Glomerular visceral epithelial cell (primary cell): ENCODE measurements around the gene PLAGL2.
"Not testable (repeated sequence)": the region's sequence is repeated elsewhere in the genome, so short reads cannot be mapped to it uniquely, and the experiment has no call there.

Experiments
- DNase-seq: peaks from one replicate; pipeline ENCODE4 v3.0.0-alpha.2; 2016; ENCODE audit errors: extremely low spot score

PLAGL2 gene

GRCh38 chr20:32204205-32205109, 3.1 kb downstream of the PLAGL2 start:
- no peak for DNase-seq

DNA sequence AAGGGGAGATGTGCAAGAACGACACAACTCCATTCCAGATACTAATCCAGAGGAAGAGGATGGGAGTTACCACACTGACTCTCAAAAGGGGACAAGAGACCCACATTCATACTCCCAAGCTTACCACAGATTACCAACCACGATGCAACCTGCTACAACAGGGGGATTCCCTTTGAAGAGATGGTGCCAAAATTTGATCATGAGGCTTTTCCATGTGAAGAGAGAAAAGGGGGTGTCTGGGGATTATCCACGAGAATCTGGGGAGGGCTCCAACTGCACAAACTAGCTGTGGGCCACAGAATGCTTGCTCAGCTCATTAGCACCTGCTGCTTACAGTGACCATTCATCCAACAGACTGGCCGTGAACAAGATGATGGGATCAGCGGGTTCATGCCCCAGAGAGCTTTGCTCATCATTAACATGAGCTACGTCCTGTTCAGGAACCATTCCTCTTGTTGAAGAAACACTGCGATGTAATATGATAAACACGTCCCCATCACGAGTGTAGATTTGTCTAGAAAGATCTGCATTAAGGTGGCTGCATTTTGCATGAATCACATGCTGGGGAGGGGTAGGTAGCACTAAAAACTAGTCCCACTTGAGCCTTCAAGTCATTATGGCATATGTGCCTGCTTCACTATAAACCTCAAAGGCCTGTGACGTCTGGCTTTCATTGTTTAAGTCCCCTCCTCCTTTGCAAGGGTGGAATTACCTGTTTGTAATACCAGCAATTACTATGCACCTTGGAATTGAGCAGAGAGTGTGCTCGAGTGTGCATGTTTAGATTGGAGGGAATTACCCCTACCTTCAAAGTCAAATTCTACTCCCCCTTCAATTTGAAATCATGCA, 4.0 kb downstream of the PLAGL2 start:
- no peak for DNase-seq

DNA sequence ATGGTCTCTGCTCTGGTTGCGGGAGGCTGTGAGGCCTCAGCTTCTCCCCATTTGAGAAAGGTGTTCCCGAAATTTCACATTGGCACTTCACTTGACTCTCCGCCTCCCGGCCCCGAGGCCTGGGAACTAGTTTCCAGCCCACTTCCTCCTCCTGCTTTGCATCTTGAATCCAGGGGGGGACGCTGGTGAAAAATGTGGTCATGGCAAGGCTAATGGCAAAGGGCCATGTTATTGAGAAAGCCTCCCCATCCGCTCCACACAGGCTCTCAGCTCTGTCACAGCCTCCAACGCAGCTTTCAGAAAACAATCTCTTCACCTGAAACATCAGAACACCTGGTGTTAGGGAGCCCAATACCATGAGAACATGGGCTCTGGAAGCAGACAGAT, 5.6 kb downstream of the PLAGL2 start:
- no peak for DNase-seq

- DNase-seq: peak; percentile 51
Observed at GRCh38 chr20:32201296-32201976, 6.1 kb downstream of the PLAGL2 start.

DNA sequence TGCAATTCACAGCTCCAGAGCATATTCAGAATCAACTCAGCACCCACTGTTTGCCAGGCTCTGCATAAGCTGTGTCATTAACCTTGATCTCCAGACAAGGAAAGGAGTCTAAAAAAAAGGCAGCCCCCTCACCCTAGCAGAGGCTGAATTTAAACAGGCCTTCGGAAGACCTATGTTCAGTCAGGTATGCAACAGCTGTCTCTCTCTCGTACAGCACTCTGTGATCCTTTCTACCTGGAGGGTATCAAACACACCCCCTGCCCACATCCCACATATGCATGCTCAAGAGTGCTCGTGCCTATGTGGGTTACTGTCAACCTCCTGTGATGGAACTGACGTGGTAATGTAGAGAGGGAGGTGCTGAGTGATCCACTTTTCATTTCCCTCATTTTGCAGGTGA, 8.5 kb downstream of the PLAGL2 start:
- DNase-seq: no peak

DNA sequence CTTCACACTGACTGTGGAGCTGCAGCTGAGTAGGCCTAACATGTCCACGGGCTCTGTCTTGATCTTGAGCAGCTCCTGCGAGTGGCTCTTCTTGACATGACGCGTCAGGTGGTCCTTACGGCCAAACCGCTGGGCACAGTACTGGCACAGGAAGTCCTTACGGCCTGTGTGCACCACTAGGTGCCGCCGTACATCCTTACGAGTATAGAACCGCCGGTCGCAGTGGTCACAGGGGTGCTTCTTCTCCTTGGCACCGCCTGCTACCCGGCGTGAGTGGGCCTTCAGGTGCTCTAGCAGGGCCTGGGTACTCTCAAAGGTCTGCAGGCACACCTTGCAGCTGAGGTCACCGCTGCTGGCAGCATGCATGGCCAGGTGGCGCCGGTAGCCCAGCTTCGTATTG, 10.4 kb downstream of the PLAGL2 start:
- not testable (repeated sequence) for DNase-seq

DNA sequence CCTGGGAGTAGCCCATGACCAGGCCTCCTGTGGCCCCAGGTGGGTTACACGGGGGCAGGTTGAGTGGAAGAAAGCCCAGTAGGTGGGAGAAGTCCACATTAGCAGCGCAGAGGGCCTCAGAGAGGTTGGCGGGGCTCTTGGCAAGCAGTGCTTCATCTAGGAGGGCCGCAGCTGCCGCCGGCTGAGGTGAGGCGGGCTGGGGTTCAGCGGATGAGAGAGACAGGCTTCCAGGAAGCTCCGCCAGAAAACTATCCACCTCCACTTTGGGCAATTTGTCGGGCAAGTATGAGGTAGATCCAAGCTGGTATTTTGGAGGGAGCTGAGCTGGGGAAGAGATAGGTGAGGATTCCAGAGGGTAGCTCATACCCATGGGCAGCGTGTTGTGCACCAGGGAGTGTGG, 10.9 kb downstream of the PLAGL2 start:
- DNase-seq: not testable (repeated sequence)

DNA sequence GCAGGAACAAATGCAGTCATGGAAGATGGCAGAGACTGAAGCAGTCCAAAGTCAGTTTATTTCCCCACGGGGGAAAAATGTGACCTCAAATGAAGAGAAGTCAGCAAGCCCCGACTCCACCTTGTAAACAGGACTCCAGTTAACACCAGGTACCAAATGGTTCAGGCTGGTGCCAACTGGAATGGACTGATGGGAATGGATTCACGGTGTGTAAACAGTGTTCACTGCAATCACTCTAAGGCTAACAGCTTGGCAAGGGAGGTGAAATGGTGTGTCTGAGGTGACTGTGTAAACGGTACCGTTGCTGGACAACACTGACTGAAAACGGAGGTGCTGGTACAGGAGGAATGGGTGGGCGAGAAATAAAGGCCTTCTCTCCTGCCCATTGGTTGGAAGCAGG, 12.0 kb downstream of the PLAGL2 start:
- DNase-seq: no peak

- no peak for DNase-seq
Observed at GRCh38 chr20:32193996-32194395, 13.5 kb downstream of the PLAGL2 start.

DNA sequence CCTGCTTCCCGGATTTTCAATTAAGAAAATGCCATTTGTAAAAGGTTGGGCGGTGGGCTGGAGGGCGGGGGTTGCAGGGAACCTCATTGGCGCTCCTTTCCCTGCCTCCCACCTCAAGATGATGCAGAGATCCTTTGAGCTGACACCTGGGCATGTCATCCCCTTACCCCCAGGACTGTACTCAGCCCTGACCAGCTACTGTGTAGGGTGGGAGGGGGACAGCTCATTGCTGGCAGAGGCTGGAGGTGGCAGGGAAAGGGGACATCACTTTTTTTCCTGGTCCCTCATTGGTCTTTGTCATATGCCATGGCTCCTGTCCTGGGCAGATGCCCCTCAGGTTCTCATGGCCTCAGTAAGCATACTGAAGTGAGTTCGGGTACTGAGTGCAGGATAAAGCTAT, 14.2 kb downstream of the PLAGL2 start:
- DNase-seq: not testable (repeated sequence)

- no peak for DNase-seq
Observed at GRCh38 chr20:32192698-32193097, 14.8 kb downstream of the PLAGL2 start.

- DNase-seq: no peak
Observed at GRCh38 chr20:32191873-32192272, 15.7 kb downstream of the PLAGL2 start.

DNA sequence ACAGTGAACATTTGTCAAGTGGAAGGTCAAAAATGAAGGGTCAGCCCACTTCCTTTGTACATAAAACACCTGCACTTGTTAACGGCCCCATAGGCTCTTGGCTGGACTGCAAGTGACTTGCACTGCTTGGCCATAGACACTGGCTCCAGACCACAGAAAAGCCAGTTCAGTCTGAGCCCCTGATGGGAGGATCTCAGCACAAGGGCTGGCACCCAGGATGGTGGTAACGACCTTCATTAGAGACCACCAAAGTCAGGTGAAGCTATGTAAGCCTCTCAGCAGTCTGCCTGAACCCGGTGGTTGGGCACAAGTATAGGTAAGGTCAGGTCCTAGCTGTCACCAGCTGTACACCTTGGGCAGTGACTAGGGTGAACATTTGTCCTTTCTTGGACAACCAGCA, 16.1 kb downstream of the PLAGL2 start:
- no peak for DNase-seq

DNA sequence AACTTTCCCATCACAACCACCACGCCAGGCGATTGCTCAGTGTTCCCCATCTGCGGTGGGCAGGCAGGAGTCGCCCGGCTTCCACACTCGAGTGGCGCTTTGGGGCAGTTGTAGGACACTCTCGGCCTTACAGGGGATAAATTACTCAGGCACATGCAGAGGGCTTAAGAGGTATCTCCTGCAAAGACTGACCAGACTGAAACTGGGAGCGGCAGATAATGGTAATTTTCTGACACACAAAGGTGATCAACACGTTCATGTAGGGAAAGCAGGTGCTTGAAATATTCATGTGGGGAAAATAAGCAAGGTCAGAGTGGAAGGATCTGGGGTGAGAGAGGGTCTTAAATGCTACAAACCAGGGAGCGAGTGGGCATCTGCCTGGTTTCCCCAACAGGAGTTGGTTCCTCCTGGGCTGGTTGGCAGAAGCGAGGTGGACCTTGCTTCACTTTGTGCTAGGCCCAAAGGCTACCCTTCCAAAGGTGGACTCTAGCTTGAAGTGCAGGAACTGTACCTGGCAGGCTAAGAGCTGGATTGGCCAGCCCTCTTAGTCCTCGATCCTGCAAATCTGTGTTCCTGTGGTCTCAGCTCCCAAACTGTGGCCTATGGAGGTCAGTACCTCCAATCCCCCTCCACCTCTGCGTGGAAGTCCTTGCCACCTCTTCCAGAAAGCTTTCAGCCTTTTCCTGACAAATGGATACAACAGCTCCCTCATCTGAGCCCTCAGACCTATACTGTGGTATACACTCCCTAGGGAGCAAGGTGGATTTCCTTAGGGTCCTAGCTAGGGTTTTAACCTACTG, 16.7 kb downstream of the PLAGL2 start:
- no peak for DNase-seq

DNA sequence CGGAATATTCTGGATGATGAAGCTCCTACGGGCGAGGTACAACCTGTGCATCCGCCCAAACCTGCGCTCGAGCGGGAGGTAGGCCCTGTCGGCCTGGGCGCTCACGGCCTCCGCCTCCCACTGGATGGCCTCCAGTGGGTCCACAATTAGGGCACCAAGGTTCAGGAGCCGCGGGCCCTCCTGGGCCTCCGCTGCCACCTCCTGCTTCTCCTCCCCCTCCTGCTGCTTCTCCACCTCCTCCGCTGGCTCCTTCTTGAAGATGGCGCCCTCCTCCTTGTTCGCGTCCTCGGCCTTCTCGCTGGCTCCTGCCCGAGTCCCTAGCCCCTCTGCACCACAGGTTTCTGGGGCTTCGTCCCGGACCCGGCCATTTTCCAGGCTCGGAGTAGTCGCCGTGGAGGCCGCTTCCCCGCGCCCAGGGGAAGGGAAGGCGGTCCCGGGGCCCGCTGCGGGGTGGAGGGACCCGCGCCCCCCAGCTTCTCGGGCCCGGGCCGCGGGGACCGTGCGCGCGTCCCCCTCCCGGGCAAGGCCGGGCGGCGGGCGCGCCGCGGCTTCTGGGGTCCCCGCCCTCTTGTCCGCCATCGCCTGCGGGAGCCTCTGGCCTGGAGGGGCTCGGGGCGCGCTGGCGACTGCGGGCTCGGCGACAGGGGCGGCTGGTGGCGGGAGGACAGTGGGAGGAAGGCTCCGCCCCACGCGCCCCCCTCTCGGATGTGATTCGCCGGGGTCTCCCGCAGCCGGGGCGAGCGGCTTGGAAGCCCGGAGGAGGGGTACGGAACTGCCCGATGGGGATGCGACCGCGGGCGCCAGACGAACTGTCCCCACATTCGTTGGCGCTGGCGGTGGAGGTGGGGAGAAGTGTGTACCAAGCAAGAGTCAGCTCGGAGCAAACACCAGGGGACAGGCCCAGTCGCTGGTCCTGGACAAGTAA, 17.6 kb downstream of the PLAGL2 start:
- no peak for DNase-seq

GRCh38 chr20:32189123-32189410, 18.5 kb downstream of the PLAGL2 start:
- DNase-seq: no peak

DNA sequence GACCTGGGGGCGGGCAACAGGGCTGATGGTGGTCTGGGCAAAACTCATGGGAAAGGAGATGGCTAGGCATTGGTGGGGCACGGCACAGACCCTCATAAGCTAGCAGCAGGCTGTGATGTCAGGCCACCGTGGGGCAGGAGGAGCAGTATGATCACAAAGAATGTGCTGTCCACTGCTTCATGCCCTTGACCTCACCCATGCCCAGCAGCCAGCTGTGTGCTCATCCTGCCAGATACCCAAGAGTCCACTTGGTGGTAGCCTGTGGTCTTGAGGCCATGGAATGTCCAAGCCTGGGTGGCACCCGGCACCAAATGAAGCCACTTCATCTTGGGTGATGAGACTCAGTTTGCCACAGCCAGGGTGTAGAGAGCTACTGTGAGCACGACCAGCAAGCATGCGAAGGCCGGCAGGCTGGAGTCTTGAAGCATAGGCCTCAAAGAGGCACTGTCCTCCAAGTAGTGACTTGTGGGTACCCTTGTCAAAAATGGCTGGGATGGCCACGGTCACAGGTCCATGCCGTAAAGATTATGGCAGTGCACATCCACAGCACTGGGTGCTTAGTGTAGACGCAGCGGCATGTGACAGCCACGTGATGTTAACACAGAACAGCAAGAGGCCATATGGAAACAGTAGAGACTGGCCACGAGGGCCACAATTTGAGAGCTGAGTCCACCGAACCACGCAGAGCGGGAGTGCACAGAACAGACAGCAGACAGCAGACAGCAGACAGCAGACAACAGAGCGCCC, 19.0 kb downstream of the PLAGL2 start:
- DNase-seq: no peak

GRCh38 chr20:32186506-32186905, 21.0 kb downstream of the PLAGL2 start:
- DNase-seq: no peak

DNA sequence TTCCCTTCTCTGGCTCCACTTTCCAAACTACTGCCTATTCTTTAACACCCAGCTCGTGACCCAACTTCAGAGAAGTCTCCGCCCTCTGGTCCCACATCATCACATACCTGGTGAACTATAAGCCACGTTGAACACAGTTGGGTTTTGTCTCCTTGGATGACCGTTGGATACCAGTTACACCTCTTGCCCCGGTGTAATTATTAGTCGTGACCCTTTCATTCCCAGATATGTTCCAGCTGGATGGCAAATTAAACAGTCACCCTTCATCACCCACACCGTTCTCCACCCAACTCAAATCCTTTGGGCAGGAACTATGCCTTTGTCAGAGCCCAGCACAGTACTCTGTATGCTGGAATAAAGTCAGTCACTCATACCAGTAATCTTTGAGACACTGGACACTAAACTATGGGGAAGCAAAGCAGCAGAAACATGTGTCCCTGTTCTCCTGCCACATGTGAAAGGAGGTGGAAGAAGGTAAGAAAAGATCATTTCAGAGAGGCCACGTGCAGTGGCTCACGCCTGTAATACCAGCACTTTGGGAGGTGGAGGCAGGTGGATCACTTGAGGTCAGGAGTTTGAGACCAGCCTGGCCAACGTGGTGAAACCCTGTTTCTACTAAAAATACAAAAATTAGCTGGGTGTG, 22.5 kb downstream of the PLAGL2 start:
- DNase-seq: no peak
